Measurements from ENCODE around the gene DCX. TPM values are rescaled to one million over a fixed set of nuclear protein-coding genes. Genes with fewer than 3 reads are reported as not detected.

Gene DCX
- total RNA-seq, 1 donor from 2014 or later: not detected

- Mint-ChIP-seq H3K9me3 (ENCODE audit: unreplicated experiment) (peaks cover 13% of the 10 kb centered on the region), H3K4me3 (ENCODE audit: unreplicated experiment) (no peak overlapping the region), H3K36me3 (ENCODE audit: unreplicated experiment) (no peaks in the 10 kb centered on the region), H3K4me1 (ENCODE audit: unreplicated experiment) (no peaks in the 10 kb centered on the region), H3K27ac (ENCODE audit: unreplicated experiment) (no peak overlapping the region), H3K27me3 (ENCODE audit: unreplicated experiment) (no peaks in the 10 kb centered on the region)
- no peak for DNase-seq (ENCODE audit: extremely low spot score, unreplicated experiment)
- no peak for TF ChIP-seq CTCF (IDR thresholded peaks at IDR 0.05)
Observed at GRCh38 chrX:111329370-111329769, 82.6 kb downstream of the DCX start.

- Mint-ChIP-seq H3K9me3 (ENCODE audit: unreplicated experiment) (peaks cover 13% of the 10 kb centered on the region), H3K4me3 (ENCODE audit: unreplicated experiment) (no peak overlapping the region), H3K36me3 (ENCODE audit: unreplicated experiment) (no peaks in the 10 kb centered on the region), H3K27ac (ENCODE audit: unreplicated experiment) (no peak overlapping the region), H3K27me3 (ENCODE audit: unreplicated experiment) (no peaks in the 10 kb centered on the region), H3K4me1 (ENCODE audit: unreplicated experiment) (no peaks in the 10 kb centered on the region)
- TF ChIP-seq CTCF (IDR thresholded peaks at IDR 0.05): no peak
- DNase-seq (ENCODE audit: extremely low spot score, unreplicated experiment): no peak
Observed at GRCh38 chrX:111328858-111329257, 83.1 kb downstream of the DCX start.

- TF ChIP-seq CTCF (IDR thresholded peaks at IDR 0.05): no peak
- Mint-ChIP-seq H3K27me3 (ENCODE audit: unreplicated experiment) (no peaks in the 10 kb centered on the region), H3K4me1 (ENCODE audit: unreplicated experiment) (no peaks in the 10 kb centered on the region), H3K27ac (ENCODE audit: unreplicated experiment) (no peak overlapping the region), H3K4me3 (ENCODE audit: unreplicated experiment) (no peak overlapping the region), H3K36me3 (ENCODE audit: unreplicated experiment) (no peaks in the 10 kb centered on the region), H3K9me3 (ENCODE audit: unreplicated experiment) (peaks cover 3% of the 10 kb centered on the region)
- no peak for DNase-seq (ENCODE audit: extremely low spot score, unreplicated experiment)
Observed at GRCh38 chrX:111322231-111322855, 89.6 kb downstream of the DCX start.

- H3K27me3 Mint-ChIP-seq (ENCODE audit: unreplicated experiment): no peaks in the 10 kb centered on the region
- TF ChIP-seq CTCF (IDR thresholded peaks at IDR 0.05): no peak
- DNase-seq (ENCODE audit: extremely low spot score, unreplicated experiment): no peak
- no peak overlapping the region for H3K27ac Mint-ChIP-seq (ENCODE audit: unreplicated experiment)
- peaks cover 12% of the 10 kb centered on the region for H3K9me3 Mint-ChIP-seq (ENCODE audit: unreplicated experiment)
- no peaks in the 10 kb centered on the region for H3K4me1 Mint-ChIP-seq (ENCODE audit: unreplicated experiment)
- no peaks in the 10 kb centered on the region for H3K36me3 Mint-ChIP-seq (ENCODE audit: unreplicated experiment)
- no peak overlapping the region for H3K4me3 Mint-ChIP-seq (ENCODE audit: unreplicated experiment)
Observed at GRCh38 chrX:111319451-111319850, 92.5 kb downstream of the DCX start.

- H3K36me3 Mint-ChIP-seq (ENCODE audit: unreplicated experiment): no peaks in the 10 kb centered on the region
- peaks cover 16% of the 10 kb centered on the region for H3K9me3 Mint-ChIP-seq (ENCODE audit: unreplicated experiment)
- no peak overlapping the region for H3K4me3 Mint-ChIP-seq (ENCODE audit: unreplicated experiment)
- H3K4me1 Mint-ChIP-seq (ENCODE audit: unreplicated experiment): no peaks in the 10 kb centered on the region
- TF ChIP-seq CTCF (IDR thresholded peaks at IDR 0.05): no peak
- no peak overlapping the region for H3K27ac Mint-ChIP-seq (ENCODE audit: unreplicated experiment)
- H3K27me3 Mint-ChIP-seq (ENCODE audit: unreplicated experiment): no peaks in the 10 kb centered on the region
- no peak for DNase-seq (ENCODE audit: extremely low spot score, unreplicated experiment)
Observed at GRCh38 chrX:111318901-111319300, 93.1 kb downstream of the DCX start.

Measured in osteocyte (in vitro differentiated cells).